ENCODE data around the gene ATAT1.

Gene ATAT1

GRCh38 chr6:30626484-30627366 is at the start of gene ATAT1:
Gene ATAT1 (plus strand): TSS chr6:30626874.
- DNase-seq, result peak; percentile 65

DNA sequence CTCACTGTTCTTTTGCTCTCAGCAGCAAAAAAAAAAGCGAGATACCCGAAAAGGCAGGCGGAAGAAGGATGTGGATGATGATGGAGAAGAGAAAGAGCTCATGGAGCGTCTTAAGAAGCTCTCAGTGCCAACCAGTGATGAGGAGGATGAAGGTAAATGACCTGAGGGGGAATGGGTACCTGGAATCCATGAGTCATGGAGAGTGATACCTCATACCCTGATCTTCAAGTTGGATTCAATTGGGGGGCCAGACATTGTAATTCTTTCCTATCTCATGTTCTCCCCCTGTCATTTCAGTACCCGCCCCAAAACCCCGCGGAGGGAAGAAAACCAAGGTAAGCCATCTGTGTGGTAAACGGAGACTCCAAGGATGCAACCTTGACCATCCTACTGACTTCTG is 48.6 kb upstream of the ATAT1 start:
- DNase-seq, result no peak

DNA sequence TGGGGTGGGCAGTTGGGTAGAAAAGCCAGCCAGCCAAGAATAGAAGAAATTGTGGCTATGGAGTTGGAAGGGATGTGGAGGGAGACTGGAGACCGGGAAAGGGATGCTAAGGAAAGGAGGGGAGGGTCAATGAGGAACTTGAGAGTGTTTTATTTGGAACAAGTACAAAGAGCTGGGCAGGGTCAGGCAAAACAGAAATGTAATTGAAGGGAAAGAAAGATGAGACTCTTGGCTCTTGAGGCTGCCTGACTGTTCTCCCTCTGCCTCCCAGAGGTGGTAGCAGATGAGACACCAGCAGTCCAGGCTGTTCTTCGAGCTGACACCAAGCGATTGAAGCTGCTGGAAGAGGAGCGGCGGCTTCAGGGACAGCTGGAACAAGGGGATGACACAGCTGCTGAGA is 42.8 kb upstream of the ATAT1 start:
- DNase-seq, result no peak

GRCh38 chr6:30589754-30590358 is 36.8 kb upstream of the ATAT1 start:
- no peak for DNase-seq

- DNase-seq, result no peak
Observed at GRCh38 chr6:30590509-30590908, 36.2 kb upstream of the ATAT1 start.

DNA sequence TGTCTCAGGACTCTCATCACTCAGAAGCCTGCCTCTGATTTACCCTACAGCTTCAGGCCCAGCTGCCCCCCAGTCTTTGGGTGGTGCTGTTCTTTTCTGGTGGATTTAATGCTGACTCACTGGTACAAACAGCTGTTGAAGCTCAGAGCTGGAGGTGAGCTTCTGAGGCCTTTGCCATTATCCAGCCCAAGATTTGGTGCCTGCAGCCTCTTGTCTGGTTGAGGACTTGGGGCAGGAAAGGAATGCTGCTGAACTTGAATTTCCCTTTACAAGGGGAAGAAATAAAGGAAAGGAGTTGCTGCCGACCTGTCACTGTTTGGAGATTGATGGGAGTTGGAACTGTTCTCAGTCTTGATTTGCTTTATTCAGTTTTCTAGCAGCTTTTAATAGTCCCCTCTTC is 35.7 kb upstream of the ATAT1 start:
- DNase-seq, result no peak

DNA sequence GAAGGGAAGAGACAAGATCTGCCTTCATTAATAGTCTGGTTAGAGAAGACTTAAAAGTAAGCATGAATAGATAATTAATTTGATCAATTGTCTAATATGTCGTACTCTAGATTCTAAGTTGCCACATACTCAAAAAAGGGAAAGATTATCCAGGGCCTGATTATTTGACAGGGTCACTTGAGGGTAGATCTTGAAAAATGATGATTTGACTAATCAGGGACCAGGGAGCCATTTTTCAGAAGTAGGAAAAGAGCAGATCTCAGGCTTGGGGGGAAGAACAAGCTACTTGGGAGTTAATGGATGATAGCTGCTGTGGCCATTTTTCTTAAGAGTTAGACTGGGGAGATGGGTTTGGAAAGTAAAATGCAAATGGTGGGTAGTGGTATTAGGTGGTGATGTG is 34.4 kb upstream of the ATAT1 start:
- DNase-seq, result no peak

DNA sequence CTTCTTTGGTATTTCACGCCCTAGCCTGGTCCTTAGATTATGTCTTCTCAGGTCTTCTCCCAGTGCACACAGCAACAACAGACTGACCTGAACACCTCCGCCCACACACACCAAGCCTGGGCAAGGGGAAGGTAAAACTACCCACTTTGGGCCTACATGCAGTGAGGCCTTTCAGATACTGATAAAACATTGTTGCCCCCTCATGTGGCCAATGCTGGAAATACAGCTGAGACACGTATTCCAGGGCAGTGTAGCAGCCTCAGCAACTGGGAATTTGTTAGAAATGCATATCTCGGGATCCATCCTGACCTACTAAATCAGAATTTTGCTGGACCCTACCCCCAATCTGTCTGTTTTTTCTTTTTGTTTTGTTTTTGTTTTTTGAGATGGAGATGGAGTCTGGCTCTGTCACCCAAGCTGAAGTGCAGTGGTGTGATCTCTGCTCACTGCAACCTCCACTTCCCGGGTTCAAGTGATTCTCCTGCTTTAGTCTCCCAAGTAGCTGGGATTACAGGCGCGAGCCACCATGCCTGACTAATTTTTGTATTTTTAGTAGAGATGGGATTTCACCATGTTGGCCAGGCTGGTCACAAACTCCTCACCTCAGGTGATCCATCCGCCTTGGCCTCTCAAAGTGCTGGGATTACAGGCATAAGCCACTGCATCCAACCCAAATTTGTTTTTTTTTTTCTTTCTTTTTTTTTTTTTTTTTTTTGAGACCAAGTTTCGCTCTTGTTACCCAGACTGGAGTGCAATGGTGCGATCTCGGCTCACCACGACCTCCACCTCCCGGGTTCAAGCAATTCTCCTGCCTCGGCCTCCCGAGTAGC is 29.1 kb upstream of the ATAT1 start:
- DNase-seq, result peak; percentile 30

DNA sequence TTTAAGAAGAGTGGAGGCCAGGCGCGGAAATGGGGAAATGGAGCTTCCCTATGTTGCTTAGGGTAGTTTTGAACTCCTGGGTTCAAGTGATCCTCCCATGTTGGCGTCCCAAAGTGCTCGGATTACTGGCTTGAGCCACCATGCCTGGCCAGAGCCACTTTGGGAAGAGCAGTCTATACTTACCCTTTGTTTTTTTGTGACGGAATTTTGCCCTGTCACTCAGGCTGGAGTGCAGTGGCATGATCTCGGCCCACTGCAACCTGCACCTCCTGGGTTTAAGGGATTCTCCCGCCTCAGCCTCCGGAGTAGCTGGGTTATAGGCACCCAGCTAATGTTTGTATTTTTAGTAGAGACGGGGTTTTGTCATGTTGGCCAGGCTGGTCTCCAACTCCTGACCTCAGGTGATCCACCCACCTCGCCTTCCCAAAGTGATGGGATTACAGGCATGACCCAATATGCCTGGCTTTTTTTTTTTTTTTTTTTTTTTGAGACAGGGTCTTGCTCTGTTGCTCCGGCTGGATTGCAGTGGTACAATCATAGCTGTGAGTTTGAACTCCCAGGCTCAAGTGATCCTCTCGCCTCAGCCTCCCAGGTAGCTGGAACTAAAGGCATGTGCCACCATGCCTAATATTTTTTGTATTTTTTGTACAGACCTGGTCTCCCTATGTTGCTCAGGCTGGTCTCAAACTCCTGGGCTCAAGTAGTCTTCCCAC is 27.6 kb upstream of the ATAT1 start:
- DNase-seq, result no peak

DNA sequence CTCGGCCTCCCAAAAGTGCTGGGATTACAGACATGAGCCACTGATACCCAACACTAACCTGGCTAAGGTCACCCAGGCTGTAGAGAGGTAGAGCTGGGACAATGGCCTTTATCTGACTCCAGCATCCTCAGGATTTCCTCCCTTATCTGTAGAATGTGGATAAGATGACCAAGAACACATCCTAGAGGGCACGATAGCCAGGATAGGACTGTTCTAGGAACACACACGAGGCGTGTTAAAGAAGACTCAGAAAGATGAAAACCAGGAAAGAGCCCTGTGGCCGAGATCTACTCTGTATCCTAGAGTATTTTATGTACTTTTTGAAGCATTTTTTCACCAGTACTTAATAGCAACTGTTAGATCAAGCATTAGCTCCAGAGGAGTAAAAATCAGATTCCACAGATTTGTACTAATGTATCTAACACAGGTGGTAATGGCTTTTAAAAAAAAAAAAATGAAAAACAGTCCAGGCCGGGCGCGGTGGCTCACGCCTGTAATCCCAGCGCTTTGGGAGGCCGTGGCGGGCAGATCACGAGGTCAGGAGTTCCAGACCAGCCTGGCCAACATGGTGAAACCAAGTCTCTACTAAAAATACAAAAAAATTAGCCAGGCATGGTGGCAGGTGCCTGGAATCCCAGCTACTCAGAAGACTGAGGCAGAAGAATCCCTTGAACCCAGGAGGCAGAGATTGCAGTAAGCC is 26.9 kb upstream of the ATAT1 start:
- DNase-seq, result no peak

DNA sequence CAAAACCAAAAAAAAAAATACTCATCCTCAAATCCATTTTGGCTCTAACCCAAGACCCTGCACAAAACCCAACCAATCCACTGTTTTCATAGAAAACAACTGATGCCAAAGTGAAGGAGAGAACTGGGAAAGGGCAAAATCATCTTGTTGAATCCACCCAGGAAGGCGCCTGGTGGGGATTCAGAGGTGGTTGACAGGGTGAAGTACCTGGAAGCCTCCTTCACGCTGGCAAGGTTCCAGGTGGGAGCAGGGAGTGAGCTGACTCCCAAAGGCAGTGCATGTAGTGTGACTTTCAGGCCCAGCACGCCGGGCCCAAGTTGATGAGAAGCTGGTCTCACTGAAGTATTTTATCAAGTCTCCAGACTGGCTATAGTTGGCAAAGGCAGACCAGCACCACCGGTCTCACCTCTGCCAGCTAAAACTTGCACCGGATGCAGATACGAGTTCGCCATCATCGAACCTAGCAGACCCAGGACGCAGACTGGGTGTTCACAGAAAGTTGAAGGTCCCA is 26.2 kb upstream of the ATAT1 start:
- no peak for DNase-seq

DNA sequence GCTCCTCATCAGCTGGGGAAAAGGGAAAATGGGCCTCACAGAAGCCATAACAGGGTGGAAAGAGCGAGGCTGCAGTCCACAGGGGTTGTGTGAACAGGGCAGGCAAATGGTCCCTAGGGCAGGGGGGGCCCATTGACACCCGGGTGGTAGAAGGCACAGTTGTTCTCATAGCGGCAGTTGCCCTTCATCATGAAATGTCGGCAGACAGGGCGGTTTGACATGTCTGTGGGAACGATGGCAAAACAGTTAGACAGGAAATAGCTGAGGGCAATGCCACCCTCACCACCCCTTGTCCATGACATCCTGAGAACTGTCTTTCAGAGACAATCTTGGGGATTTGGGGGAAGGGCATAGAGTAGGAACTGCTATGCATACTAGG is 25.2 kb upstream of the ATAT1 start:
- DNase-seq, result no peak

DNA sequence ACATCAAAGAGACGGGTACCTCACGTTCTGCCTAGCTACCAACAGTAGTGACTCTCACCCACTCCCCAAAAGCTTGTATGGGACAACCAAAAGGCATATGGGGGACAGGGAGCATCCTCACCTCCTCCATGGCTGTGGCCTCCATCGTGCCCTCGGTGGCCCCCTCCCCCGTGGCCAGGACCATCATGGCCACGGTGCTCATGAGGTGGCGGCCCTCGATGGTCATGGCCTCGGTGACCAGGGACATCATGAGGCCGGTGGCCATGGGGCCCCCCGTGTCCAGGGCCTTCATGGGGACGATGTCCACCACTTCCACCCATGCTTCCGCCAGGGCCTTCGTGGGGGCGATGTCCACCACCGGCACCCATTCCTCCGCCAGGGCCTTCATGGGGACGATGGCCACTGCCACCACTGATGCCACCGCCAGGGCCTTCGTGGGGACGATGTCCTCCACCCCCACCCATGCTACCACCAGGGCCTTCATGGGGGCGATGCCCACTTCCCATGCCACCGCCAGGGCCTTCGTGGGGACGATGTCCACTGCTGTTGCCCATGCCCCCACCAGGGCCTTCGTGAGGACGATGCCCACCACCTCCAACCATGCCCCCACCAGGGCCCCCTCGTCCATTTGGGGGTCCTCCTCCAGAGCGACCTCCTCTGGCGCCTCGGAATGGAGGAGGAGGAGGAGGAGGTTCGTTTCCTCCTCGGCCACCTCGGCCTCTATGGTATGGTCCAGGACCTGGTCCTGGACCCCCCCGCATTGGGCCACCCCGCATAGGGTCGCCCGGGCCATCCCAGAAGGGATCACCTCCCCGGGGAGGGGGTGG is 24.6 kb upstream of the ATAT1 start:
- no peak for DNase-seq

DNA sequence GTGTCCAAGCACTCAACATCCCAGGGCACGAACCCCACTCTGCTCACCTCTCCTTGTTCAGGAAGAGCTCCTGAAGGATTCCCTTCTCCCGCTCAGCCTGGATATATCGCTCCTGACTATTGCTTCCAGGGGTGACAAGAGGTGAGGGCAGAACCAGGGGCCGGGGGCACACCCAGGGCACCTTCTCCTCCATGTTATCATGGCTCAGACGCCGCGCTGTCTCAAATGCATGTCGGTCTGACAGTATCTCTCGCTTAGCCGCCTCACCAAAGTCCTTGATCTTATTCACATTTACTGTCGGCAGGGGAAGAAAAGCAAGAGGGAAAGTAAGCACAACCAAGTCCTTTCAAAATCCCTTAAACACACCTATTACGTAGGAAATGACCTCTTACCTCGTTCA is 22.7 kb upstream of the ATAT1 start:
- DNase-seq, result no peak

- no peak for DNase-seq
Observed at GRCh38 chr6:30610065-30610464, 16.6 kb upstream of the ATAT1 start.

DNA sequence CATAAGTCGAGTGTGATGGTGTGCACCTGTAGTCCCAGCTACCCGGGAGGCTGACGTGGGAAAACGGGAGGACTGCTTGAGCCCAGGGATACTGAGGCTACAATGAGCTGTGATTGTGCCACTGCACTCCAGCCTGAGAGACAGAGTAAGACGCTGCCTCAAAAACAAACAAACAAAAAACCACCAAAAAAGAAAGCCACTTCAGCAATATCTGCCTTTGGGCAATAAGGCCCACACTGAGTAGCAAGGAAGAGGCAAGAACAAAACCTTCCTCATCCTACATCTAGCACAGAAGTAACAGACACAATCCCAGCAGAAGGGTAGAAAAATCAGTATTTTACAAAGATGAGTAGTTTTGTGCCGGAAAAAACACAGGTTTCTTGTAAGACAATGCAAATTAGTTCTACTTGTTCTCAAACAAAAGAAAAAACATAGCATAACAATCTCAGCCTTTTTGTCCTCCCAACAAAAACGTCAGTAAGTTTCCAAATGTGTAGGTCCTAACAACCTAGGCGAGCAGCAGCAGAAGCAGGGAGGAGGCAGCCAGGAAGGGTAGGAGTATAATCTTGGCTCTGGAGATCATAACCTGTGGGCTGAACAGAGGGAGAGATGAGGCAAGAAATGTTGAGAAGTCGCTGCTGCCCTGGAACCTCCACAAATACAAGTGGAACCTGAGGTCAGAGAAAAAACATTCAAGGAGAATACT is 15.4 kb upstream of the ATAT1 start:
- DNase-seq, result no peak

DNA sequence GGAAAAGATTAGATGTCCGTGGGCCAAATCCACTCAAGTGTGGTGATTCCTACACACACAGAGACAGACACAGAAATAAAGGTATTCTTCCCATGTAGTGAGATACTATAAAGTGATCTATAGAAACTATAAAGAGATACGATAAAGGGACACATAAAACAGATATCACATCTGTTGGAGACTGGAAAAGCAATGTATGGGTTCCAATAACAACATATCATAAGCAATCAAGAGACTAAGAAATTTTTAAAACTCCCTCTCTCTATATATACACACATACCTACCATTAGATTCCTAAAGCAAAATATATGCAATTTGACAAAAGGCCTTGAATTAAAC is 14.8 kb upstream of the ATAT1 start:
- no peak for DNase-seq

DNA sequence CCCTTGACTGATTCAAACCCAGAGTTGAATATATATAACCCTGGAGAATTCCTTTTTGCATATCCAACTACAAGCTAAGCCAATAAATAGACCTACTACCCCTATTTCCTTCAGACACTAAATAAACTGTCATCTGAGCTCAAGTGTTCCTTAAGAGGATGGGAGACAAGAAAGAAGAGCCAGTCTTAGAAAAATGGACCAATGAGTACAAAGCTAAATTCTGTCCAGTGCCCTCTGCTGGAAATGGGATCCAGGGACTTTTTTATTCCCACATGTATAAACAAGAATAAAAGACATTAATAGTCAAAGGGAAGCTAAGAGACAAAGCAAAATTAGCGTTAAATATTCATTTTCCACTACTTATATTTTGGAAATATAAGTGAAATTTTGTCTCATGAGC is 14.5 kb upstream of the ATAT1 start:
- DNase-seq, result no peak

- no peak for DNase-seq
Observed at GRCh38 chr6:30612687-30613248, 13.9 kb upstream of the ATAT1 start.

DNA sequence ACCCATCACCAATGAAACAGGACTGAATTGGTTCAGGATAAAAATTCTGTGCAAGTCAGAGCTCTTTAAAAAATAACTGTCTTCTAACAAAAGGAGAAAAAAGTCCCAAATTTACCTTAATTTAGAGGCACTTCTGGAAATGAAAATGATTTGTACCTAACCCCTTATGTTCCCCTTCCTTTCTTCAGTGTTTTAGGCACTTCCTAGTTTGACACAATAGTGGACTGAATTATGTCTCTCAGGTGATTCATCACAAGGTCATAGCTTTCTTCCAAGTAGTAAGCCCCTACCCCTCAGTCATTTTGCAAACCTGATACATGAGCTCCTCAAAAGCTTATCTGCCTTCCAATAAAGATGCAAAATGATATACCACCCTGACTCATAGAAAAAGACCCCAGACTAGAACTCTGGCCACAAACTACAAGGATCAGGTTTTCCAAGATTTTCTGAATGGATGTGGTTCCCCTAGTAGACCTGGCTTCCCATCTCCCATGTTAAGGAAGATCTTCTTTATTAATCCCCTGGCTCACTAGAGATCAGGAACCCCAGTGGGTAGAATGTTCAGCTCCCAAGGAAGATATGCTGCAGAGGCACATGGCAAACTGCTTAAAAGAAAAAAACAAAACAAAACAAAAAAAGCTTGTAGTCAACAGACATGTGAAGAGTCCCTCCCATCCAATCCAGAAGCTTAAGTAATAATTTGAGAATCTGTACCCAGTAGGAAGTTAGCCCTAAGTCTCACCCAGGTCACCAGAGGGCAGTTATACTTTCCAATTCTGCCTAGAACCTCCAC is 13.2 kb upstream of the ATAT1 start:
- no peak for DNase-seq
